ENCODE results near the gene CAPN5. TPM values are rescaled to one million over a fixed set of nuclear protein-coding genes. Genes with fewer than 3 reads are reported as not detected.

Gene CAPN5
- total RNA-seq, 4 donors from 2014 or later = 15.9 to 24.5 (median 19.8) TPM

GRCh38 chr11:77158041-77158695, 91.4 kb downstream of the CAPN5 start:
- H3K4me3 ChIP-seq = no peak overlapping the region
- H3K27ac ChIP-seq = no peak overlapping the region
- no peak for DNase-seq (ENCODE audit: low spot score in 2 of 2)
- H3K9me3 ChIP-seq = no peaks in the 10 kb centered on the region
- WGBS, 2 donors = 88 to 93% methylated on average over 9 to 19 of the region's 19 CpGs
- H3K27me3 ChIP-seq = no peaks in the 10 kb centered on the region
- no peaks in the 10 kb centered on the region for H3K36me3 ChIP-seq
- TF ChIP-seq EP300 (IDR thresholded peaks at IDR 0.05) (no peak), POLR2A (IDR thresholded peaks at IDR 0.05) (no peak), CTCF (IDR thresholded peaks at IDR 0.05) (no peak)
- peaks cover 0 to 16% (median 10%) of the 10 kb centered on the region in 4 donors for H3K4me1 ChIP-seq

- H3K4me3 ChIP-seq = no peak overlapping the region
- 79 to 93% methylated on average over 3 to 4 of the region's 4 CpGs for WGBS, 2 donors
- peaks cover 0 to 4% (median 2%) of the 10 kb centered on the region in 4 donors for H3K4me1 ChIP-seq
- DNase-seq (ENCODE audit: low spot score in 2 of 2) = no peak
- H3K27me3 ChIP-seq = no peaks in the 10 kb centered on the region
- H3K36me3 ChIP-seq = no peaks in the 10 kb centered on the region
- TF ChIP-seq EP300 (IDR thresholded peaks at IDR 0.05) (no peak), POLR2A (IDR thresholded peaks at IDR 0.05) (no peak), CTCF (IDR thresholded peaks at IDR 0.05) (no peak)
- no peaks in the 10 kb centered on the region for H3K9me3 ChIP-seq
- no peak overlapping the region for H3K27ac ChIP-seq
Observed at GRCh38 chr11:77159219-77159936, 92.6 kb downstream of the CAPN5 start.

- H3K27me3 ChIP-seq = no peaks in the 10 kb centered on the region
- no peaks in the 10 kb centered on the region for H3K9me3 ChIP-seq
- DNase-seq (ENCODE audit: low spot score in 2 of 2) = no peak
- H3K4me3 ChIP-seq = no peak overlapping the region
- 91 to 95% methylated on average over 12 to 20 of the region's 20 CpGs for WGBS, 2 donors
- TF ChIP-seq EP300 (IDR thresholded peaks at IDR 0.05) (no peak), POLR2A (IDR thresholded peaks at IDR 0.05) (no peak)
- H3K4me1 ChIP-seq = no peaks in the 10 kb centered on the region
- no peaks in the 10 kb centered on the region for H3K36me3 ChIP-seq
- H3K27ac ChIP-seq = no peak overlapping the region
Observed at GRCh38 chr11:77159937-77160495, 93.2 kb downstream of the CAPN5 start.

- H3K36me3 ChIP-seq = no peaks in the 10 kb centered on the region
- no peaks in the 10 kb centered on the region for H3K4me1 ChIP-seq
- no peak for TF ChIP-seq POLR2A (IDR thresholded peaks at IDR 0.05)
- TF ChIP-seq CTCF (IDR thresholded peaks at IDR 0.05) = no peak
- TF ChIP-seq EP300 (IDR thresholded peaks at IDR 0.05) = no peak
- H3K27ac ChIP-seq = no peak overlapping the region
- 83 to 94% methylated on average over 6 of the region's 6 CpGs for WGBS, 2 donors
- no peak for DNase-seq (ENCODE audit: low spot score in 2 of 2)
- H3K4me3 ChIP-seq = no peak overlapping the region
- no peaks in the 10 kb centered on the region for H3K9me3 ChIP-seq
- no peaks in the 10 kb centered on the region for H3K27me3 ChIP-seq
Observed at GRCh38 chr11:77163271-77163670, 96.5 kb downstream of the CAPN5 start.

- Histone ChIP-seq H3K4me1 (no peaks in the 10 kb centered on the region), H3K9me3 (no peaks in the 10 kb centered on the region), H3K27ac (no peak overlapping the region), H3K27me3 (no peaks in the 10 kb centered on the region), H3K36me3 (no peaks in the 10 kb centered on the region), H3K4me3 (no peak overlapping the region)
- no peak for DNase-seq (ENCODE audit: low spot score in 2 of 2)
- TF ChIP-seq CTCF (IDR thresholded peaks at IDR 0.05) = no peak
- TF ChIP-seq POLR2A (IDR thresholded peaks at IDR 0.05) = no peak
- no peak for TF ChIP-seq EP300 (IDR thresholded peaks at IDR 0.05)
- WGBS, 2 donors = 82 to 94% methylated on average over 5 of the region's 5 CpGs
Observed at GRCh38 chr11:77165066-77165465, 98.3 kb downstream of the CAPN5 start.

All from tibial nerve (tissue), 4 donors.